ENCODE data around the gene MTCH2. TPM values are rescaled to one million over a fixed set of nuclear protein-coding genes. Genes with fewer than 3 reads are reported as not detected.
A peak's percentile ranks its signal among the peaks of the same experiment; 100 is the strongest.

The MTCH2 gene
- total RNA-seq, 1 experiment from 2014 or later, result 138 TPM

DNA sequence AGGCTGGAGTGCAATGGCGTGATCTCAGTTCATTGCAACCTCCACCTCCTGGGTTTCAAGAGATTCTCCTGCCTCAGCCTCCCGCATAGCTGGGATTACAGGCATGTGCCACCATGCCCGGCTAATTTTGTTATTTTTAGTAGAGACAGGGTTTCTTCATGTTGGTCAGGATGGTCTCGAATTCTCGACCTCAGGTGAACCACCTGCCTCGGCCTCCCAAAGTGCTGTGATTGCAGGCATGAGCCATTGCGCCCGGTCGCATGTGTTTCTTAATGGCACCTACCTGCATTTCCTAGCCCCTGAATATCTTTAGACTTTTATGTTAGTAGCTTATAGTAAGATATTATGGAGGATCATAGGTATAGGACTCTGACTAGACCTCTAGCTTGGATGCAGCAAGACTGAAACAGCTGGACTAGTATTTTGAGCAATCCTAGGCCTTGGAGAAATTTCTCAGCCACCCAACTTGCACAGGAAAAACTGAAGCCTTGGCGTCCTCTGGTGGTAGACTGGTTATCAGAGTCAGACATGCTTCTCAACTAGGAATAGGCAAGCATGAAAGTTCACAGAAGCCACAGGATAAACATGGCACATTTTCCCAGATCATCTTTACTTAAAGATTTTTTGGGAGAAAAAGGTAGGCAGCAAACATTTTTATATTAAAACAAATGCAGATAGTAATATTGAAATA, 25.5 kb downstream of the MTCH2 start:
- peaks cover 20 to 24% of the 10 kb centered on the region in 2 experiments for H3K36me3 ChIP-seq (ENCODE audit: control insufficient read depth in 1 of 2, insufficient read depth in 2 of 2, low read length in 2 of 2)
- no peak overlapping the region for H2AFZ ChIP-seq (ENCODE audit: low read depth, low read length, poor library complexity, severe bottlenecking)
- H3K9me2 ChIP-seq (ENCODE audit: insufficient read depth), result no peaks in the 10 kb centered on the region
- intact Hi-C loops (cut with micrococcal nuclease), result loop anchor here (5.0 to 10.0 kb wide), 2 partner anchors 152 to 245 kb away; no protein-coding TSS in a partner anchor
- H3K27me3 ChIP-seq (ENCODE audit: insufficient read depth, low read length), result no peaks in the 10 kb centered on the region
- H3K4me1 ChIP-seq (ENCODE audit: control insufficient read depth in 1 of 2, insufficient read depth in 2 of 2, low read length in 2 of 2), result no peaks in the 10 kb centered on the region
- H4K20me1 ChIP-seq (ENCODE audit: insufficient read depth), result no peaks in the 10 kb centered on the region; the same call in 1 of the 2 replicates
- ATAC-seq (peak; percentile 75), DNase-seq (ENCODE audit: low read depth, low spot score) (peak; percentile 21)
- H3K27ac ChIP-seq (ENCODE audit: low read depth, low read length), result no peak overlapping the region
- TF ChIP-seq RAD21 (IDR thresholded peaks at IDR 0.05; ENCODE audit: low read depth), result peak; percentile 78
- TF ChIP-seq SRF (IDR thresholded peaks at IDR 0.05; ENCODE audit: low read depth), result no peak
- TF ChIP-seq CEBPB (IDR thresholded peaks at IDR 0.05; ENCODE audit: low read depth), result no peak
- TF ChIP-seq, protein P1, sequence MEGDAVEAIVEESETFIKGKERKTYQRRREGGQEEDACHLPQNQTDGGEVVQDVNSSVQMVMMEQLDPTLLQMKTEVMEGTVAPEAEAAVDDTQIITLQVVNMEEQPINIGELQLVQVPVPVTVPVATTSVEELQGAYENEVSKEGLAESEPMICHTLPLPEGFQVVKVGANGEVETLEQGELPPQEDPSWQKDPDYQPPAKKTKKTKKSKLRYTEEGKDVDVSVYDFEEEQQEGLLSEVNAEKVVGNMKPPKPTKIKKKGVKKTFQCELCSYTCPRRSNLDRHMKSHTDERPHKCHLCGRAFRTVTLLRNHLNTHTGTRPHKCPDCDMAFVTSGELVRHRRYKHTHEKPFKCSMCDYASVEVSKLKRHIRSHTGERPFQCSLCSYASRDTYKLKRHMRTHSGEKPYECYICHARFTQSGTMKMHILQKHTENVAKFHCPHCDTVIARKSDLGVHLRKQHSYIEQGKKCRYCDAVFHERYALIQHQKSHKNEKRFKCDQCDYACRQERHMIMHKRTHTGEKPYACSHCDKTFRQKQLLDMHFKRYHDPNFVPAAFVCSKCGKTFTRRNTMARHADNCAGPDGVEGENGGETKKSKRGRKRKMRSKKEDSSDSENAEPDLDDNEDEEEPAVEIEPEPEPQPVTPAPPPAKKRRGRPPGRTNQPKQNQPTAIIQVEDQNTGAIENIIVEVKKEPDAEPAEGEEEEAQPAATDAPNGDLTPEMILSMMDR (IDR thresholded peaks at IDR 0.05 in 2 of 3, conservative IDR thresholded peaks at IDR 0.05 in 1 of 3; ENCODE audit: borderline replicate concordance in 1 of 3, insufficient read depth in 1 of 3, low read depth in 2 of 3, low read length in 2 of 3), result peak; percentile 61 to 69 (median 69); a peak in 5 of 6 replicates
- no peak overlapping the region for H3K4me2 ChIP-seq (ENCODE audit: low read length)
- no peak overlapping the region for H3K9ac ChIP-seq (ENCODE audit: low read length)
- POLR2A ChIA-PET, result no interaction called here
- RAD21 ChIA-PET (ENCODE audit: low non-redundant PET in 1 of 2, low total read pairs in 2 of 2, uncharacterized antibody in 2 of 2, unreplicated experiment in 2 of 2), result interaction anchor here in 1 of 2 experiments (0.5 kb wide), 1 partner anchor 37 kb away, joined by 3 read pairs; no protein-coding TSS in a partner anchor
- H3K79me2 ChIP-seq (ENCODE audit: insufficient read depth, low read length), result no peaks in the 10 kb centered on the region
- H3K9me3 ChIP-seq (ENCODE audit: control insufficient read depth in 1 of 2, insufficient read depth in 1 of 2, low read depth in 1 of 2, low read length in 2 of 2), result no peaks in the 10 kb centered on the region
- H3K4me3 ChIP-seq (replicated peaks in 1 of 2; ENCODE audit: low read depth in 1 of 2, low read length in 2 of 2), result no peak overlapping the region
- CTCF ChIA-PET, result interaction anchor here (1.1 kb wide), 1 partner anchor 243 kb away, joined by 5 read pairs; no protein-coding TSS in a partner anchor
- no TSS peak for BruUV-seq (replicated peaks)

DNA sequence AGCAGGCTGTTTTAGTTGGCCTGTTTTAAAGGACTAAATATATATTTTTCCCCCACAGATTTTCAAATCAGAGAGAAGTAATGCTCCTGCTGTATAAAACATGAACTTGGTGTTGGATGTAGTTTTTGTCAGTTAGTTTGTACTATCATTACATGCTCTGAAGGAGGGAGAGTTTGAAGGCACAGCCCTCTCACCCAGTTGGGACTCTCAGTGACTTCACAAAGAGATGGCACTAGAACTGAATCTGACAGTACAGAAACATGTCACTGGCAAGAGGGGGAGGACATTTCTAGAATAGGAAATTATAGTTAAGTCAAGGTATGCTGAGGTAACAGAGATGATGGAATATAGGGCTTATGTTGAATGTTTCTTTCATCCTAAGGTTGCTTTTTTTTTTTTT, 27.1 kb downstream of the MTCH2 start:
- Histone ChIP-seq H3K9ac (ENCODE audit: low read length) (no peak overlapping the region), H3K27ac (ENCODE audit: low read depth, low read length) (no peak overlapping the region), H3K9me3 (ENCODE audit: control insufficient read depth in 1 of 2, insufficient read depth in 1 of 2, low read depth in 1 of 2, low read length in 2 of 2) (no peaks in the 10 kb centered on the region), H4K20me1 (ENCODE audit: insufficient read depth) (no peaks in the 10 kb centered on the region), H2AFZ (ENCODE audit: low read depth, low read length, poor library complexity, severe bottlenecking) (no peak overlapping the region), H3K79me2 (ENCODE audit: insufficient read depth, low read length) (no peaks in the 10 kb centered on the region), H3K4me3 (replicated peaks in 1 of 2; ENCODE audit: low read depth in 1 of 2, low read length in 2 of 2) (no peak overlapping the region), H3K27me3 (ENCODE audit: insufficient read depth, low read length) (no peaks in the 10 kb centered on the region), H3K36me3 (ENCODE audit: control insufficient read depth in 1 of 2, insufficient read depth in 2 of 2, low read length in 2 of 2) (peaks cover 12 to 15% of the 10 kb centered on the region in 2 experiments; a peak in 3 of 4 replicates), H3K9me2 (ENCODE audit: insufficient read depth) (no peaks in the 10 kb centered on the region), H3K4me2 (ENCODE audit: low read length) (no peak overlapping the region), H3K4me1 (ENCODE audit: control insufficient read depth in 1 of 2, insufficient read depth in 2 of 2, low read length in 2 of 2) (no peaks in the 10 kb centered on the region)
- ChIA-PET POLR2A (no interaction called here), RAD21 (ENCODE audit: low non-redundant PET in 1 of 2, low total read pairs in 2 of 2, uncharacterized antibody in 2 of 2, unreplicated experiment in 2 of 2) (no interaction called here), CTCF (no interaction called here)
- DNase-seq (ENCODE audit: low read depth, low spot score), result no peak
- BruUV-seq (replicated peaks), result no TSS peak
- intact Hi-C loops (cut with micrococcal nuclease), result loop anchor here (5.0 to 10.0 kb wide), 2 partner anchors 150 to 243 kb away; no protein-coding TSS in a partner anchor
- no peak for ATAC-seq
- TF ChIP-seq EGR1 (IDR thresholded peaks at IDR 0.05; ENCODE audit: low read depth), result no peak
- TF ChIP-seq ZNF274 (IDR thresholded peaks at IDR 0.05; ENCODE audit: low read depth, low read length), result no peak
- no peak for TF ChIP-seq SIN3A (IDR thresholded peaks at IDR 0.05; ENCODE audit: low read depth)
- no peak for TF ChIP-seq EZH2phosphoT487 (IDR thresholded peaks at IDR 0.05; ENCODE audit: borderline replicate concordance)
- TF ChIP-seq TCF7L2 (IDR thresholded peaks at IDR 0.05; ENCODE audit: borderline replicate concordance, extremely low read depth, insufficient read depth, insufficient read length), result no peak
- TF ChIP-seq, protein P2, sequence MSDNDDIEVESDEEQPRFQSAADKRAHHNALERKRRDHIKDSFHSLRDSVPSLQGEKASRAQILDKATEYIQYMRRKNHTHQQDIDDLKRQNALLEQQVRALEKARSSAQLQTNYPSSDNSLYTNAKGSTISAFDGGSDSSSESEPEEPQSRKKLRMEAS (IDR thresholded peaks at IDR 0.05), result no peak
- TF ChIP-seq ELF1 (IDR thresholded peaks at IDR 0.05; ENCODE audit: borderline replicate concordance, low read depth), result no peak
- no peak for TF ChIP-seq CEBPB (IDR thresholded peaks at IDR 0.05; ENCODE audit: low read depth)
- TF ChIP-seq RAD21 (IDR thresholded peaks at IDR 0.05; ENCODE audit: low read depth), result no peak
- TF ChIP-seq POLR2A (IDR thresholded peaks at IDR 0.05; ENCODE audit: borderline replicate concordance, extremely low read depth, insufficient read depth, insufficient read length), result no peak
- TF ChIP-seq SP1 (IDR thresholded peaks at IDR 0.05; ENCODE audit: low read depth), result no peak
- TF ChIP-seq, protein P3, sequence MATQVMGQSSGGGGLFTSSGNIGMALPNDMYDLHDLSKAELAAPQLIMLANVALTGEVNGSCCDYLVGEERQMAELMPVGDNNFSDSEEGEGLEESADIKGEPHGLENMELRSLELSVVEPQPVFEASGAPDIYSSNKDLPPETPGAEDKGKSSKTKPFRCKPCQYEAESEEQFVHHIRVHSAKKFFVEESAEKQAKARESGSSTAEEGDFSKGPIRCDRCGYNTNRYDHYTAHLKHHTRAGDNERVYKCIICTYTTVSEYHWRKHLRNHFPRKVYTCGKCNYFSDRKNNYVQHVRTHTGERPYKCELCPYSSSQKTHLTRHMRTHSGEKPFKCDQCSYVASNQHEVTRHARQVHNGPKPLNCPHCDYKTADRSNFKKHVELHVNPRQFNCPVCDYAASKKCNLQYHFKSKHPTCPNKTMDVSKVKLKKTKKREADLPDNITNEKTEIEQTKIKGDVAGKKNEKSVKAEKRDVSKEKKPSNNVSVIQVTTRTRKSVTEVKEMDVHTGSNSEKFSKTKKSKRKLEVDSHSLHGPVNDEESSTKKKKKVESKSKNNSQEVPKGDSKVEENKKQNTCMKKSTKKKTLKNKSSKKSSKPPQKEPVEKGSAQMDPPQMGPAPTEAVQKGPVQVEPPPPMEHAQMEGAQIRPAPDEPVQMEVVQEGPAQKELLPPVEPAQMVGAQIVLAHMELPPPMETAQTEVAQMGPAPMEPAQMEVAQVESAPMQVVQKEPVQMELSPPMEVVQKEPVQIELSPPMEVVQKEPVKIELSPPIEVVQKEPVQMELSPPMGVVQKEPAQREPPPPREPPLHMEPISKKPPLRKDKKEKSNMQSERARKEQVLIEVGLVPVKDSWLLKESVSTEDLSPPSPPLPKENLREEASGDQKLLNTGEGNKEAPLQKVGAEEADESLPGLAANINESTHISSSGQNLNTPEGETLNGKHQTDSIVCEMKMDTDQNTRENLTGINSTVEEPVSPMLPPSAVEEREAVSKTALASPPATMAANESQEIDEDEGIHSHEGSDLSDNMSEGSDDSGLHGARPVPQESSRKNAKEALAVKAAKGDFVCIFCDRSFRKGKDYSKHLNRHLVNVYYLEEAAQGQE (IDR thresholded peaks at IDR 0.05; ENCODE audit: low read depth), result no peak
- no peak for TF ChIP-seq ZFX (IDR thresholded peaks at IDR 0.05)

Data from HCT116 (cell line).